Activated gamma-delta T cell treated with Interleukin-2 at 50 U/mL for 16 hours (primary cell): ENCODE results near the gene RAB14.
A peak's percentile ranks its signal among the peaks of the same experiment; 100 is the strongest.
"Not testable (repeated sequence)": the region's sequence is repeated elsewhere in the genome, so short reads cannot be mapped to it uniquely, and the experiment has no call there.

ENCODE experiments used
- DNase-seq: peaks from one replicate; pipeline ENCODE4 v3.0.0-alpha.2; 2020

RAB14 gene

GRCh38 chr9:121189006-121189405 is 12.7 kb downstream of the RAB14 start:
- DNase-seq: no peak

- DNase-seq: no peak
These were observed 13.9 kb downstream of the RAB14 start for GRCh38 chr9:121187636-121188305.

GRCh38 chr9:121185774-121186403 is 15.8 kb downstream of the RAB14 start:
- no peak for DNase-seq

- DNase-seq: no peak
These were observed 16.4 kb downstream of the RAB14 start for GRCh38 chr9:121185178-121185745.

GRCh38 chr9:121184463-121184862 is 17.2 kb downstream of the RAB14 start:
- DNase-seq: no peak

- DNase-seq: no peak
These were observed 17.8 kb downstream of the RAB14 start for GRCh38 chr9:121183666-121184423.

GRCh38 chr9:121182989-121183388 is 18.7 kb downstream of the RAB14 start:
- DNase-seq: no peak

- DNase-seq: no peak
These were observed 19.4 kb downstream of the RAB14 start for GRCh38 chr9:121182101-121182836.

- no peak for DNase-seq
These were observed 21.6 kb downstream of the RAB14 start for GRCh38 chr9:121179930-121180681.

GRCh38 chr9:121179373-121179721 is 22.3 kb downstream of the RAB14 start:
- not testable (repeated sequence) for DNase-seq

- DNase-seq: no peak
These were observed 22.8 kb downstream of the RAB14 start for GRCh38 chr9:121178676-121179372.

GRCh38 chr9:121173501-121173900 is 28.2 kb downstream of the RAB14 start:
- no peak for DNase-seq

- no peak for DNase-seq
These were observed 28.8 kb downstream of the RAB14 start for GRCh38 chr9:121172726-121173487.

- no peak for DNase-seq
These were observed 30.4 kb downstream of the RAB14 start for GRCh38 chr9:121171236-121171635.

- peak; percentile 10 for DNase-seq
These were observed 32.5 kb downstream of the RAB14 start for GRCh38 chr9:121169094-121169601.

GRCh38 chr9:121168052-121168451 is 33.6 kb downstream of the RAB14 start:
- DNase-seq: no peak

GRCh38 chr9:121160025-121160424 is 41.6 kb downstream of the RAB14 start:
- DNase-seq: no peak

GRCh38 chr9:121157939-121158338 is 43.7 kb downstream of the RAB14 start:
- DNase-seq: no peak

GRCh38 chr9:121156263-121156731 is 45.4 kb downstream of the RAB14 start:
- DNase-seq: peak; percentile 7

- no peak for DNase-seq
These were observed 46.9 kb downstream of the RAB14 start for GRCh38 chr9:121154782-121155181.
